CD1c-positive myeloid dendritic cell (primary cell): ENCODE measurements around the gene AP1G2.
"Not testable (repeated sequence)": the region's sequence is repeated elsewhere in the genome, so short reads cannot be mapped to it uniquely, and the experiment has no call there.

Experiments used
- DNase-seq: peaks from one replicate; pipeline ENCODE4 v3.0.0-alpha.2; 2016; ENCODE audit errors: extremely low spot score

Gene AP1G2

GRCh38 chr14:23594191-23594590, 26.6 kb upstream of the AP1G2 start:
- not testable (repeated sequence) for DNase-seq

GRCh38 chr14:23590198-23590597, 22.6 kb upstream of the AP1G2 start:
- DNase-seq, result no peak

- no peak for DNase-seq
Observed at GRCh38 chr14:23589606-23590005, 22.0 kb upstream of the AP1G2 start.

GRCh38 chr14:23588884-23589598, 21.4 kb upstream of the AP1G2 start:
- peak; percentile 89 for DNase-seq

- not testable (repeated sequence) for DNase-seq
Observed at GRCh38 chr14:23584527-23585203, 17.1 kb upstream of the AP1G2 start.

GRCh38 chr14:23583761-23584526, 16.4 kb upstream of the AP1G2 start:
- DNase-seq, result not testable (repeated sequence)

GRCh38 chr14:23582906-23583760, 15.5 kb upstream of the AP1G2 start:
- no peak for DNase-seq

- no peak for DNase-seq
Observed at GRCh38 chr14:23580948-23581281, 13.3 kb upstream of the AP1G2 start.

GRCh38 chr14:23580152-23580926, 12.7 kb upstream of the AP1G2 start:
- DNase-seq, result no peak

GRCh38 chr14:23579739-23580138, 12.1 kb upstream of the AP1G2 start:
- no peak for DNase-seq

- DNase-seq, result no peak
Observed at GRCh38 chr14:23579311-23579630, 11.7 kb upstream of the AP1G2 start.

- no peak for DNase-seq
Observed at GRCh38 chr14:23578560-23579310, 11.1 kb upstream of the AP1G2 start, which contains the start of gene JPH4. JPH4 (minus strand) TSS chr14:23578790; CDS start chr14:23577453, 1,337 bp downstream.

GRCh38 chr14:23577710-23578392, 10.3 kb upstream of the AP1G2 start:
- DNase-seq, result no peak

GRCh38 chr14:23577004-23577681, 9.6 kb upstream of the AP1G2 start:
- DNase-seq, result peak; percentile 15

- DNase-seq, result no peak
Observed at GRCh38 chr14:23573384-23574015, 5.9 kb upstream of the AP1G2 start.

- DNase-seq, result peak; percentile 86
Observed at GRCh38 chr14:23572836-23573235, 5.2 kb upstream of the AP1G2 start.

GRCh38 chr14:23572524-23572828, 4.9 kb upstream of the AP1G2 start:
- DNase-seq, result peak; percentile 58

GRCh38 chr14:23571701-23572523, 4.3 kb upstream of the AP1G2 start:
- DNase-seq, result peak; percentile 7
